Skin of body (tissue), 2 donors: ENCODE measurements around the gene ASXL2. TPM values are rescaled to one million over a fixed set of nuclear protein-coding genes. Genes with fewer than 3 reads are reported as not detected.
"Not testable (repeated sequence)": the region's sequence is repeated elsewhere in the genome, so short reads cannot be mapped to it uniquely, and the experiment has no call there.

Experiments used
- DNase-seq: peaks from one replicate; lab custom pipeline; 2025; lab: John Stamatoyannopoulos, UW
- total RNA-seq: library from RNA; depleted of rRNA; stranded (reverse); fragments of >200 nt; gene quantifications from one replicate; pipeline ENCODE4 v1.2.3, GENCODE V29; 2014

The ASXL2 gene
- total RNA-seq, 1 donor from 2014 or later = 9.9 TPM

DNA sequence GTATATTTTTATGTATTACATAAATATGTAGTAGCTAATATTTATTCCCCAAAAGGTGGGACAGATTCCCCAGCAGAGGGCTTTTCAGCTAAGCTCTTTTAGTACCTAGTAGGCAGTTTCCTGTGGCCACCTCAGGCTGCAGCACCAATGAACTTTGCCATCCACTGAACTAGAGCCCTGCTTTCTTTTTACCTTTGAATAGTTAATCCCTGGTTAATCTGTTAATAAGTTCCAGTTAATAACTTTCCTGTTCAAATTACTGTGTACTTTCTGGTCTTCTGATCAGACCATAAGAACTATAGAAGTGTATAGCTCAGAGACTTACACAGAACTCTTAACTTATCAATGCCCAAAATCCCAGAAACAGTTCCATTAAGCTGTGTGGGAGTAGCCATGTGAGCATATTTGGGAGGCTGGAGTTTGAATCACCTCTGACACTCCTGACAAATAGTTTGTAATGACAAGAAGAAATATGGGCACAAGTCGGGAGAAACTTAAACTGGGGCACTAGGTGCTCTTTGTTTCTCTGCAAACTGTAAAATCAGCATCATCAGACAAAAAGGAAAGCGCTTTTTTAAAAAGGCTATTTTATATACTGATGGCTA lies 40.0 kb downstream of the ASXL2 start:
- DNase-seq = no peak

DNA sequence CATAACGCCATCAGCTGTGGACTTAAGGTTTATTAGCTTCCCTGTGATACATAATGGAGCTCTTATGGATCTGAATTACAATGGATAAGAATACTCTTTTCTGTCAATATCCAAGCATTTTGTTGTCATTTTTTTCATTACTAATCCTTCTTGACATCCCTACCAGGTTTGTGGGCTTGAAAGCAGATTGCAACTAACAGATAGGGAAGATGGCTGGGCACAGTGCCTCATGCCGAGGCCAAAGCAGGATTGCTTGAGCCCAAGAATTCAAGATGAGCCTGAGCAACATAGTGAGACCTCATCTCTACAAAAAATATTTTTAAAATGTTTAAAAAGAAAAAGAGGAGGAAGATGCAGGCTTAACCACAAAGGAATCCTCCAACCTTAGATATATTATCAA lies 42.4 kb downstream of the ASXL2 start:
- no peak for DNase-seq

DNA sequence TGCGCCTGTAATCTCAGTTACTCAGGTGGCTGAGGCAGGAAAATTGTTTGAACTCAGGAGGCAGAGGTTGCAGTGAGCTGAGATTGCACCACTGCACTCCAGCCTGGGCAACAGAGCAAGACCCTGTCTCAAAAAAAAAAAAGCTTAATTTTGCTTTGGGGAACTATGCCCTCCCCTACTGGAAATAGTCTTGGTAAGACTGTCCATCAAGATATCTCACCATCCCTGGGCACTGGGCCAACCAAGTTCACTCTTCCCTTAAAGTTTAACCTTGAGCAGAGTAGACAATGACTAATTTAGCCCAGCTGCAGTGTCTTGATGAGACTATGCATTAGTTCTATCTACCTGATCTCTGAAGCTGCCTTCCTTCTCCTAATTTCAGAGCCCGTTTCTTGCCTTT lies 44.7 kb downstream of the ASXL2 start:
- DNase-seq = no peak

DNA sequence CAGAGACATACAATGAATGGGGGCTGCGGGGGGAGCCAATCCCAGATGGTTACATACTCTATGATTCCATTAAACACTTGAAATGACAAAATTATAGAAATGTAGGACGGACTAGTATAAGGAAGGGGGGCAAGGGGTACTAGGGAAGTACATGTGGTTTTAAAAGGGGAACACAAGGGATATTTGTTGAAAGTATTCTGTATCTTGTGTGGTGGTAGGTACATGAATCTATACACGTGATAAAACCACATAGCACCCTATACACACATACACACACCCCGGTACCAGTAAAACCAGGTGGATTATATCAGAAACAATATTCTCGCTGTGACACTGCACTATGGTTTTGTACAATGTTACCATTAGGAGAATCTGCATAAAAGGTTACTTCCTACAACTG lies 45.4 kb downstream of the ASXL2 start:
- no peak for DNase-seq

DNA sequence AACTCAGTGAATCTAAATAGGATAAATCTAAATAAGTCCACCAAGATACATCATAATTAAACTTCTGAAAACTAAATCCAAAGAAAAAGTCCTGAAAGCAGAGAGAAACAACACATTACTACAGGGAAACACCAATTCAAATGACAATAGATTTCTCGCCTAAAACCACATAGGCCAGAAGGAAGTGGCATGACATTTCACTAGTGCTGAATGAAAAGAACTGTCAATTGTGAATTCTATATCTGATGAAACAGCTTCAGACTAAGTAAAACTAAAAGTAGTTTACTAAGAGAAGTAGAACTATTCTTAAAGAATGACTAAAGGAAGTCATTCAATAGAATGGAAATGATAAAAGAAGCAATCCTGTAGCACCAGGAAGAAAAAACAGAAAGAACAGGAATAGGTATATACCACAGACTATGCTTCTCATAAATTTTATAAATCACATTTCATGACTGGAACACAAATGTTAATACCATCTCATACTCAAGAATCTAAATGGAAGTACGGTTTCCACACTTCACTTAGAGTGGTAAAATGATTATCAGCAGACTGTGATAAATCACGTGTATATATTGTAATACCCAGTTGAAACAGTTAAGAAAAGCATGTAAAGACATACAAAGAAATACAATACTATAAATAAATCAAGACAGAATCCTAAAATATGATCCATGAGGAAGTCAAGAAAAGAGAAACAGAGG lies 46.4 kb downstream of the ASXL2 start:
- no peak for DNase-seq

DNA sequence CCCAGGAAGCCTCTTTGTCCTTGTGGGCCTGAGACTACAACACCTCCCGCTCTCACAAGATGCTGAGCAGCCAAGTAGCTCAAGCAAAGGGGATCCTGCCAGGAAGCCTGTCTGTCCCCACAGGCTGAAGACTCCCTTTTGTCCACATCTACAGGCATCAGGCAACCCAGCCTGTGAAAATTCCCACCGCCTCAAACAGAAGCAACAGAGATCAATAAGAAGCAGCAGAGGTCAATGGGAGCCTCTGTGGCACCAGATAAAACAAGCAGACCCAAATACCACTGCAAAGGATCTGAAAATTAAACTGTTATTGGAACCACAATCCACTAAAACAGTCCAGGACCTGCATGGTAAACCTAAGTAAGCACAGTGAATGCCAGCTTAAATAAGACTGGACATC lies 48.5 kb downstream of the ASXL2 start:
- DNase-seq = no peak

DNA sequence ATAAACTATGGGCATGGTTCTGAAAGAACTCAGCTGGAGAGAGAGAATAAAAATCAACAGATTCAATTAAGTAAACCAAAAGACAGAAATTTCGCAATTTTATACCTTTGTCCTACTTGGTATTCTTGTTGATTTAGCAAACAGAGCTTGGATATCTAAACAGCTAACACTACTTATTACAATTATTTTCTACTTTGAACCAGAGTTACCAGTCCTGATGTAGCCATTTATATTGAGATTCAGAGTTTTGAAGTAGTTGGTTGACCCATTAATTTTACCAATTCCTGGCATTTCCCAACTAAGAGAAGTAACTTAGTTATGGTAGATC lies 48.9 kb downstream of the ASXL2 start:
- DNase-seq = no peak

DNA sequence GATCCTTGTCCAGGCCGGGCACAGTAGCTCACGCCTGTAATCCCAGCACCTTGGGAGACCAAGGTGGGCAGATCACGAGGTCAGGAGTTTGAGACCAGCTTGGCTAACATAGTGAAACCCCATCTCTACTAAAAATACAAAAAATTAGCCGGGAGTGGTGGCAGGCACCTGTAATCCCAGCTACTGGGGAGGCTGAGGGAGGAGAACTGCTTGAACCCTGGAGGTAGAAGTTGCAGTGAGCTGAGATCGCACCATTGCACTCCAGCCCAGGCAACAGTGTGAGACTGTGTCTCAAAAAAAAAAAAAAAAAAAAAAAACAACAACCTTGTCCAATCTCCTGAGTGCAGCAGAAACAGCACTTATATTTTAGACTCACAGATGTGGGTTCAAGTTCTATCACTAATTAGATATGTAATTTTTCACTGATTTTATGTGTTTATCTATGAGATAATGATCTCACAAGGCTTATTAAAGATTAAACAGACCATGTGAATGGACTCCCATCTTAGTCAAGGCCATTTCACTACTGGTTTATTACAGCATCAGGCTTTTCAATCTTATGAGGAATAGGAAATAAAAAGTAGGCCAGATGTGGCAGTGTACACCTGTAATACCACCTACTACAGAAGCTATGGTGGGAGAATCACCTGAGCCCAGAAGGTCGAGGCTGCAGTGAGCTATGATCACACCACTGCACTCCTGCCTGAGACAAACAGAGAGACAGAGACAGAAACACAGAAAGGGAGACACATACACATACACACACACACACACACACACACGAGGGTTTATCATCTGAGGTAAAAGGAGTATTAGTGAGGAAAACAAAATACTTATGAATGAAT lies 49.5 kb downstream of the ASXL2 start:
- not testable (repeated sequence) for DNase-seq

DNA sequence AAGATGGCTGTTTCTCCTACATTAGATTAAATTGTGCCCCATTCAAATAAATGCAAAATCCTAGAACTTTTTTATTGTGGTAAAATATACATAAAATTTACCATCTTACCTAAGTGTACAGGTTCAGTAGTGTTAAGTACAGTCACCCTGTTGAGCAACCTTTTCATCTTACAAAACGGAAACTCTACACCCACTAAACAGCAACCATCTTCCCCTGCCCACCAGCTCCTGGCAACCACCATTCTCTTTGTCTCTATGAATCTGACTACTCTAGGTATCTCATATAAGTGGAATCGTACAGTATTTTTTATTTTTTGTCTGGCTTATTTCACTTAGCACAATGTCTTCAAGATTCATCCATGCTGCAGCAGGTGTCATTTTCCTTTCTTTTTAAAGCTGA lies 53.0 kb downstream of the ASXL2 start:
- DNase-seq = no peak

DNA sequence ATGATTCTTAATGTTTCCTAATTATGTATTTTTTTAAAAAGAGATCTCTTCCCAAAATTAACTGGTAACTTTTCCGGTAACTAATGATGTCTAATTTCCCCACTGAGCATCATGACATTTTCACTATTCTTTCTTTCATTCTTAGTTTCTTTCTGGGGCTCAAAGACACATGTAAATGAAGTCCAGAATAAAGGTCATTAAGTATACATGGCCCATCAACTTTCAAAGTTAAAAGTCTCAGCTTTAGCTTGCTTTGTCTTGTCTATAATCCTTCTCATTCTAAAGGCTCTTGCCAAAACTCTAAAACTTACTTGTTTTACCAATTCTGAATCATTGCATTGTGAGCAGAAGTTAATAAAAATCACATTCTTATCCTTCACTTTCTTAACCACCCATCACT lies 53.6 kb downstream of the ASXL2 start:
- DNase-seq = no peak

DNA sequence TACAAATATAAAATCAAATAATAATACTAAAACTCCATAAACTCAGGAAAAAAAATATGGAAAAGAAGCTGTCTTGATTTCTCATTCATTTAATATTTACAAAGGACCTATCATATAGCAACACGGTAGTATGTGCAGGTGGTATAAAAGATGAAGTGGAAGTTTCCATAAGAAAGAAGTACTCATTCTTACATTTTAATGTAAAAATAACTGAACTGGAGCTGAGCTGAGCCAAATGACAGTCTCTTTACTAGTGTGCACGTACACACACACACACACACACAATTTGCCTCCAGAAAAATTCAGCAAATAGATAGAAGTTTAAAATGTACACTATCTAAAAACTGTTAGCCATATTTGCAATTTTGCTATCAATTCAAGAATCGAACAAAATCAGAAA lies 54.1 kb downstream of the ASXL2 start:
- DNase-seq = no peak

DNA sequence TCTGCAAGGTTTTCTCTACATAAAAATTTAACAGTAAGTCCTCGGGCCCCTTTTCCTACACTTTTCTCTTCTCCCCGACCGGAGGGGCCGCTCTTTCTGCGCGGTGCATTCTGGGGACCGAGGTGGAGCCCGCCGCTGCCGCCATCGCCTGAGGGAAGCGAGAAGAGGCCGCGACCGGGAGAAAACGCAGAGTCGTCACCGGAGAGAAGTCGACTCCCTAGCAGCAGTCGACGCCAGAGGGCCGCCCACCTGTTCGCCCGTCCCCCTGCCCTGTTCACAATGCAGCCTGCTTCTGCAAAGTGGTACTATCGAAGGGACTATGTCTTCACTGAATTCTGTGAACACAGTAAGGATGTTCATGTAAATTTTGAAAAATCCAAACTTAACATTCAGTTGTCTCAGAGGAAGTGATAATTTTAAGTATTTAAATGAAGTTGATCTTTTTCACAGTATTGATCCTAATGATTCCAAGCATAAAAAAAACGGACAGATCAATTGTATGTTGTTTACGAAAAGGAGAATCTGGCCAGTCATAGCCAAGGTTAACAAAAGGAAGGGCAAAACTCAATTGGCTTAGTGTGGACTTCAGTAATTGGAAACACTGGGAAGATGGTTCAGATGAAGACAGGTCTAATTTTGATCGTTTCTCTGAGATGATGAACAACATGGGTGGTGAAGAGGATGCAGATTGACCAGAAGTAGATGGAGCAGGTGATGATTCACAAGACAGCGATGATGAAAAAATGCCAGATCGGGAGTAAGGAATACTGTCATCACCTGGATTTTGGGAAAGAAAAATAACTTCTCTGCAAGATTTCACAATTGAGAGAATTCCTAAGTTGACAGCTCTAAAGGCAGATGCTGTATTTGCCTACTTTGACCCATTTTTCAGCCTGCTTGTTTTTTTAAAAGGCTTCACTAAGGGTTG lies 55.8 kb downstream of the ASXL2 start:
- no peak for DNase-seq

DNA sequence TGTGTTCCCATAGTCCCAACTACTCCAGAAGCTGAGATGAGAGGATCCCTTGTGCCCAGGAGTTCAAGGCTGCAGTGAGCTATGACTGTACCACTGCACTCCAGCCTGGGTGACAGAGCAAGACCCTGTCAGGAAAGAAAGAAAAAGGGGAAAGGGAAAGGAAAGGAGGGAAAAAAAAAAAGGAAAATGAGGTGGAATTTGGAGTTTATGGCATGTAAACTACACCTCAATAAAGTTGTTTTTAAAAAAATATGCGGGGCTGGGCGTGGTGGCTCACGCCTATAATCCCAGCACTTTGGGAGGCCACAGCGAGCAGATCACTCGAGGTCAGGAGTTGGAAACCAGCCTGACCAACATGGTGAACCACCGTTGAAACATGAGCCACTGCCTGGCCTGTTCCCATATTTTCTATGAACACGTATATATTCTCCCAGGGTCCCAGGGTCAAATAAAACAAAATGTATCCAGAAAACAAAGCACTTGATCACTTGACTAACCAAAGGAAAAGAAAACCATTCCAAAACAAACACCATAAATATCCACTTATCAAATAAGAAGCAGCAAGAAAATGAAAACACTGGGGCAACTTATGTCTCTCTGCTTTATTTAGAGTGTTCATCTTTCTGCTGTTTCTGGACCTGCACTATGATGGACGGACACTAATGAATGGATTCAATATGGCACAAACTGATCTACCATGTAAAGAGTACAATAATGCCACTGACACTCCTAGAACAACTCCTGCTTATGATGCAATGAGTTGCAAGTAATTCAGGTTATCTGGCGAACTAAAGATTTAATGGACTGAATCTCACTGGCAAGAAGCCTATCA lies 56.8 kb downstream of the ASXL2 start:
- no peak for DNase-seq

DNA sequence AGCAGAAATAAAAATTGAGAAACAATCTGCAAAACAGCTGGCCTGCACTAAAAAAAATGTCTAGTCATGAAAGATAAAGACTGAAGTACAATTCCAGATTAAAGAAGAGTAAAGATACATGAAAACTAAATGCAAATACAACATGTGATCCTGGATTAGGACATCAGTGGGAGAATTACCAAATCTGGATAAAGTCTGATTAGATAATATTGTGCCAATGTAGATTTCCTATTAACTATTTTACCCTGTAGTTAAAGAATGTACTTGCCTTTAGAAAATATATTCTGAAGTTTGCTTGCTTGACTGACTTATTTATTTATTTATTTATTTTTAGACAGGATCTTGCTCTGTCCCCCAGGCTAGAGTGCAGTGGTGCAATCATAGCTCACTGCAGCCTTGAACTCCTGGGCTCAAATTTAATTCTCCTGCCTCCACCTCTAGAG lies 58.7 kb downstream of the ASXL2 start:
- no peak for DNase-seq

DNA sequence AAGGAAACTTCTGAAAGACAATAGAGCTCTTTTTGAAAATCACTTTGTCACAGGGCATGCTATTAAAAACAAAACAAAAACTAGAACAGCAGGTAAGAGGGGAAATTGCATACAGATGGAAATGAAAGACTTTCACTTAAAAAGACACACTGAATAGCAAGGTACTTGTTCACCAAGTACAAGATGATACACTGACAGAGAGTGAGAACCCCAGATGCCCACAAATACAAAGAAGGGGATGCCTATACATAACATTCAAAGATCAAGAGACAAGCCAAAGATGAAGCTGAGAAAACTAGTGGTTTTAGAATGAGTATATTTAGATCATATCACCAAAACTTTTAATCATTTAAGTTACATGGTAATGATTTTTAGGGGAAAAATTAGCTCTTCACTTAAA lies 60.7 kb downstream of the ASXL2 start:
- no peak for DNase-seq

DNA sequence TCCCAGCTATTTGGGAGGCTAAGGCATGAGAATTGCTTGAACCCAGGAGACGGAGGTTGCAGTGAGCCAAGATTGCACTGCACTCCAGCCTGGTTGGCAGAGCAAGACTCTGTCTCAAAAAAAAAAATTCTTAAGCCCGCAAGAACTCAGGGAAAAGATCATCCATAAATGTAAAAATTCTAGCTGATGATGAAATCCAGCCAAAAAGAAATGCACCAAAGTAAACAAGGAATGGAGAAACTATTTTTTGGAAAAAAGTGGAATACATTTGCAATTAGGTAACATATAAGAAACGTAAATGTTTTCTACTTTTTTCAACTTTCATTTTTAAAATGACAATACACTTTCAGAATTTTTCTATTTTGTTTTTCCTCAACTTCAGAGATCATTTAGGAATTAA lies 61.3 kb downstream of the ASXL2 start:
- DNase-seq = no peak

DNA sequence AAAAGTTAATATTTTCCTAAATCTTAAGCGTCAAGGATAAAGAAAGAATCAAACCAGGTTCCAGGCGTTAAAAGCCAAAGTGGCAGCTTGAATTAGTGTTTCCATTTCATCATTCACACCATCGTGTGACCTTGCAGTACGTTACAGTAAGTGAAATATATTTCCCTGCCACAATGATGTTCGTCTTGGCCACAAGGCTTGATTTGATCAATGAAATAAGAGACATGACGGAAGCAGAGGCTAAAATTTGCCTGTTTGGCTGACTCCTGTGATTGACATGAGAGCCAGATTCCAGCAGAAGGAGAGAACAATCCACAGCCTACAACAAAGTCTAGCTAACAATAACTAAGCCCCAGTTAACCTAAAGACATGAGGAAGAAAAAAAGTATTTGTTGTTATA lies 62.0 kb downstream of the ASXL2 start:
- no peak for DNase-seq

DNA sequence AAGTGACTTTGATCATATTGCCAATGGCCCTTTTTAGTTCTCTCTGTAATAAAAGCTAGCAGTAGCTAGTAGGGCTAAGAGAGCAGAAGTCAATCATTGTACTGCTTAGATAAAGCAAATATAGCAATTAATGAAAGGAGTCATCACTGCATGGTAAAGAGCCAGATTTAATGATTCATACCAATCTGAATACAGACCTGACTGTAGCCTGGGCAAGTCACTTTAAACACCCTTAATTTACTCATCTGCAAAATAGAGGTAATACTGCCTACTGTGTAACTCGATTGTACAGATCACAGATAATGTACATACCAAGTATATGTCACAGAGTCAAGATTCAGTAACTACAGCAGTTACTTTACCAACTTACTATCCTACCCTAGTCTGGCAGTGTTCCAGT lies 63.6 kb downstream of the ASXL2 start:
- DNase-seq = no peak

DNA sequence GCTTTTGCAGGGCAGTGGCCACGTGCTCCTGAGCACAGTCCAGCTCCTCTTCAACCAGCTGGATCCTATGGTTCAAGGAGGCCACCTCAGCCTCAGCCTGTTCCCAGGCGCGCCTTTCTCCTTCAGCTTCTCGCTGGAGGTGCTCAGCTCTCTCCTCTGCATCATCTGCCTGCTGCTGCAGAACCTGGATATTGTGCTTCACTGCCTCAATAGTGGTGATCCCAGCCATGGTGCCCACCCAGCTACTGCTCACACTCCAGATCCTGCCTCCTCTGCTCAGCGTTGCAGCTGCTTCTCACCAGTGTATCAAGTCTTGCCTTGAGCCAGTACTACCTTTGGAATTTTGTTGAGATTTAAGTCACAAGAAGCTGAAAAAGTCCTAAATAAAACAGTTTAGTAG lies 67.9 kb downstream of the ASXL2 start:
- DNase-seq = no peak

DNA sequence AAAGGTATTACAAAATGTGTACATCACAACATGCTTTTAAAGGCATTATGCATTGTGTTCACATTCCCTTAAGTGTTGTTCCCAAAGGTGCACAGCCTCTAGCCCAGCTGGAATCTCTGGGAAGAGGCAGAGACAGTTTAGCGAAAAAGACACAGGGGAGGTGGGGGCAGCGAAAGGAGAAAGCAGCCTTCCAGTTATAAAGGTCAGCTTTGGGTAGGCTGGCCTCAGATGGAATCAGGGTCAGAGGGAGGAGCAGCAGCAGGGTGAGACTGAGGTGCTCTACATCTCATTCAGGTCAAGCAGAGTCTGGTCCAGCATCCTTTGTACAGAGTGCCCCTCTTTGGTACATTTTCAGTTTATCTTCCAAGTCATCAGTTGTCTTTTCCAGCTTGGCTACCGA lies 68.6 kb downstream of the ASXL2 start:
- DNase-seq = no peak

DNA sequence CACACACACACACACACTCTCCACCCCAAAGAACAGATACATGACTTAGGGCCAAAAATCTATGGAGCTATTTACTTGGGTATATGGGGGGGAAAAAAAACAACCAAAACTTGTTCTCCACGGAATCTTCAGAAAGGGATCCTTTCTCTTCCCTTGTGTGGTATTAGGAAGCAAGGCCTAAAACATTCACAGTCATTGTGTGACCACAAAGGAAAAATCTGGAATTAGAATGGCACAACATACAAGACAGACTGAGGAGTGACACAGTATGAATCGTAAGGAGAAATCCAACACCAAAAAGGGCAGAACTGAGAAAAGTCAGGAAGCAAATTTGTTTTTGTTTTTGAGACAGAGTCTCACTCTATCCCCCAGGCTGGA lies 70.3 kb downstream of the ASXL2 start:
- no peak for DNase-seq
